SKM-1 (cell line): ENCODE results near the gene GNG2.
A peak's percentile ranks its signal among the peaks of the same experiment; 100 is the strongest.

ENCODE experiments used
- DNase-seq: peaks from one replicate; lab custom pipeline; 2025; ENCODE audit not compliant: unreplicated experiment; lab: John Stamatoyannopoulos, UW

GNG2 gene

DNA sequence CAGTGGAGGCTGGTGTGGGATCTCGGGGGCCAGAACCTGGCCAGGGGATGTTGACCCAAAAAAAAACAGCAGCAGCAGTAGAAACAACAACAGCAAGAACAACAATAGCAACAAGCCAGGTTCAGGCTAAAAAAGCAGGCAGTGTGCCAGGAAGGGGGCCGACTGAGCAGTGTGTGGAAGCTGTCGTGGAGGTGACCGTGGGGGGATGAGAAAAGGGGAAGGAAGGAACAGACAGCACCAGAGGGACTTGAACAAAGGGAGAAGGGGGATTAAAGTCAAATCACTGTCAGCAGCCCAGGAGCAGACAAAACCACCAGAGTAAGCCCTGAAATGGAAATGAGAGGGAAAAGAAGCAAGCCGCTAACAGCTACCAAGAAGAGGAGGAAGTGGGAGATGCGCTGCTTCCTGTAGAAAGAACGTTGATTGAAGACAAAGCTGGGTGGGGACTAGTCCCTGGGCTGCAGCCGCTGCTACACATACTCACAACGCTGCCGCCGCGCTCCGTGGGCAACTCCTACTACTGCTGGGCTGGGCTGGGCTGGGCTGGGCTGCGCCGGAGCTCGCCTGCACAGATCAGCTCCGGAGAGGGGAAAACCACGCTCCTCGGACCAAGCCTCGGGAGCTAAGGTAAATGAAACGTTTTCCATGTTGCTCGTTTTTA lies at the start of gene GNG2:
GNG2 (plus strand) TSS at position 449 of the 661 bp plus-strand sequence. CDS start 90,067 bp downstream, outside the sequence.
- peak; percentile 52 for DNase-seq

DNA sequence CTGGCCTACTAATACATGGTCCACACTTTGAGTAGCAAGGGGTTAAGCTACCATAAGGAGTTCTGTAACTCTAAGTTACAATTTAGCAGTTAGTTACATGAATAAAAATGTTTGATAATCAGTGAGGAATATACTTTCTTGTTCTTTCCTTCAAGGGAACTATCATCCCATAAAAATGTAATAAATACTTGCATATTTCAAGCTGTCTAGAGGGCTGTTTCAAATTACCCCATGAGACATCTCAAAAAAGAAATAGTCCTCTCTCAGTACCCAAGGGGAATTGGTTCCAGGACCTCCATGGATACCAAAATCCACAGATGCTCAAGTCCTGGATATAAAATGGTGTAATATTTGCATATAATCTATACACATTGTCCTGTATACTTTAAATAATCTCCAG lies 48.7 kb upstream of the GNG2 start:
- DNase-seq: no peak

DNA sequence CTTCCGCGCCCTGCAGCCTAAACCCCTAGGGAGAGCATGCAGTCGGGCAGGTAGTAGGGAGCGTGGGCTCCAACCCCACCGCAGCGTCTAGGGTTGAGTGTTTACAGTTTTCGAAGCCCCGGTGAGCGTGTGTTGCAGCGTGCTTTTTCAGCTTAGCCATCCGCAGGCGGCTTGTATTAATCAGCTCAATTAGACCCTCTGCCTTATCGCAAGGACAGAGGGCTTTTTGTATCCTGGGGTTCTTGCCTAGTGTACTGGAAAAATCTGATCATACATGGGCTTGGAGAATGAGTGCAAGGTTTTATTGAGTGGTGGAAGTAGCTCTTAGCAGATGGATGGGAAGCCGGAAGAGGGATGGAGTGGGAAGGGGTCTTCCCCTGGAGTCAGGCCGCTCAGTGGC lies 44.4 kb upstream of the GNG2 start:
- DNase-seq: no peak

DNA sequence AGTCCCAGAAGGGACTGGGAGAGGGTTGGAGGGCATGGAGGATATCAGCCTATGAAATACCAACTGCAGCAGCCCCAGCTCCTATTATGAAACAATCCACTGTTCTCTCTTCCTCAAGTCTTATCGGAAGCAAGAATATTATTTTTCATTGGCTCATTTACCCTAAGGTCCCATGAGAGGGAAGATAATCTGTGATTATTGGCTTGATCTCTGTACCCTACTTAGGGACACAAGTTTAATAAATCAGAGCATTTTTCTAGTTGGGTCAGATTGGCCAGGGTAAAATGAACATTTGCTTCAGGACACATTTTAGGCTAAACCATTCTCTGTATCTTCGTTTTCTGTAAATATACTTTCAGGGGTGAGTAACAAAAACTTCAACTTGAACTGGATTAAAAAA lies 43.1 kb upstream of the GNG2 start:
- no peak for DNase-seq

DNA sequence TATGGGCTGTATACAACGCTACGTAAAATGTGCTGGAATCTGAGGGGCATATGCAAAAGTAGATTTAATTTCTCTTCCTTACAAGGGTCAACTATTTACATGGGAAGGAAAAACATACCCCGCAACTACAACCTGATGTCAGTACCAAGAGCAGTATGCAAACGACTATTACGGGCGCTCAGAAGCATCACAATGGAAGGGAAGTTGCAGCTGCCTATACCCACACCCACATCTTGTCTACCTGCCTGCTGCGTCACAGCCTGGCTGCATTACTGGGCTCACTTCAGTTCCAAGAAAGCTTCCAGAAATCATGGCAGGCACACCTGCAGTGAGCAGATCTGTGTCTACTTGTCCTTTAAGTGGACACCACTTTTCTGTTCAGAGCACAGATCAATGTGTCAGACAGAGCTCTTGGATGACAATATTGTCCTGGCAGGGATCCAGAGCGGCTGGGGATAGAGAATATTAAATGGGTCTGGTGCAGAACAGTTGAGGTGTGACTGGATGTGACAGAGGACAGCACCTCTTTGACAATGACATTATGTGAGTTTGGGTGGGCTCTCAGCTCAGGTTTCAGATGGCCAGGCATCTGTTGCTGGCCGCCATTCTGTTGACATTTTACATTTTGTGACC lies 41.5 kb upstream of the GNG2 start:
- DNase-seq: no peak

- no peak for DNase-seq
Observed at GRCh38 chr14:51821822-51822221, 38.6 kb upstream of the GNG2 start.

- DNase-seq: no peak
Observed at GRCh38 chr14:51822499-51822898, 37.9 kb upstream of the GNG2 start.

DNA sequence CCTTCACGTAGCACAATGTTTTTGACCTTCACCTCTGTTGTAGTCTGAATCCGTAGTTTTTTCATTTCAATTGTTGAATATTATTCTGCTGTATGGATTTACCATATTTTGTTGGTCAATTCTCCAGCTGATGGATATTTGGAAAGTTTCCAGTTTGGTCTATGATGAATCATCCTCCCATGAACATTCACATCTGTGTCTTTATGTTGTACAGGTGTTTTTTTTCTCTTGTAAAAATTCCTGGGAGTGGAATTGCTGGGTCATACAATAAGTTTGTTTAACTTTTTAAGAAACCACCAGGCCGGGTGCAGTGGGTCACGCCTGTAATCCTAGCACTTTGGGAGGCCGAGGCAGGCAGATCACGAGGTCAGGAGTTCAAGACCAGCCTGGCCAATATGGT lies 36.7 kb upstream of the GNG2 start:
- no peak for DNase-seq

DNA sequence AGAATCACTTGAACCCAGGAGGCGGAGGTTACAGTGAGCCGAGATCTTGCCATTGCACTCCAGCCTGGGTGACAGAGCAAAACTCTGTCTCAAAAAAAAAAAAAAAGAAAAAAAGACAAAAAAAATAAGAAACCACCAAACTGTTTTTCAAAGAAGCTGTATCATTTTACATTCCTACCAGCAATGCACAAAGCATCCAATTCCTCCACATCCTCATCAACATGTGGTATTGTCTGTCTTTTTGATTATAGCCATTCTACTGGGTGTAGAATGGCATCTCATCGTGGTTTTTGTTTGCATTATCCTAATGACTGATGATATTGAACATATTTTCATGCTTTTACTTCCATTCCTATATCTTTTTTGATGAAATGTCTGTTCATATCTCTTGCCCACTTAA lies 36.2 kb upstream of the GNG2 start:
- no peak for DNase-seq

GRCh38 chr14:51825926-51826325 lies 34.5 kb upstream of the GNG2 start:
- DNase-seq: no peak

GRCh38 chr14:51828017-51828797 lies 32.2 kb upstream of the GNG2 start:
- DNase-seq: peak; percentile 10

GRCh38 chr14:51834240-51834639 lies 26.2 kb upstream of the GNG2 start:
- no peak for DNase-seq

DNA sequence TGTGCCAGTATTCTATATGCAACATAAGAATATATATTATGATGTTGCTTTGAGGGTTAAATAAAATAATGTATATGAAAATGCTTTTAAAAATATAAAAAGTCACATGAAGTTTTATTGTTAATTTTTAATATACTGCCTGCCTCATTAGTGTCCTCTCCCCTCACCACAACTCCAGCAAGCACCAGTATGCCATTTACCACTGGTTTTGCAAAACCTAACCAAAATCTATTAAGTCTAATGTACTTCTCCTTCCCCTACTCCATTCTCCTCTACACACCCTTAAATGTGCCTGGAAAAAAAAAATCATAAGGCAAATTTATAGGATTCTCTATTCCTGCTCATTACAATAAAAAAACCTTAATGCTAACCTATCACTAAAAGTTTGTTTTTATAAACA lies 24.0 kb upstream of the GNG2 start:
- no peak for DNase-seq

DNA sequence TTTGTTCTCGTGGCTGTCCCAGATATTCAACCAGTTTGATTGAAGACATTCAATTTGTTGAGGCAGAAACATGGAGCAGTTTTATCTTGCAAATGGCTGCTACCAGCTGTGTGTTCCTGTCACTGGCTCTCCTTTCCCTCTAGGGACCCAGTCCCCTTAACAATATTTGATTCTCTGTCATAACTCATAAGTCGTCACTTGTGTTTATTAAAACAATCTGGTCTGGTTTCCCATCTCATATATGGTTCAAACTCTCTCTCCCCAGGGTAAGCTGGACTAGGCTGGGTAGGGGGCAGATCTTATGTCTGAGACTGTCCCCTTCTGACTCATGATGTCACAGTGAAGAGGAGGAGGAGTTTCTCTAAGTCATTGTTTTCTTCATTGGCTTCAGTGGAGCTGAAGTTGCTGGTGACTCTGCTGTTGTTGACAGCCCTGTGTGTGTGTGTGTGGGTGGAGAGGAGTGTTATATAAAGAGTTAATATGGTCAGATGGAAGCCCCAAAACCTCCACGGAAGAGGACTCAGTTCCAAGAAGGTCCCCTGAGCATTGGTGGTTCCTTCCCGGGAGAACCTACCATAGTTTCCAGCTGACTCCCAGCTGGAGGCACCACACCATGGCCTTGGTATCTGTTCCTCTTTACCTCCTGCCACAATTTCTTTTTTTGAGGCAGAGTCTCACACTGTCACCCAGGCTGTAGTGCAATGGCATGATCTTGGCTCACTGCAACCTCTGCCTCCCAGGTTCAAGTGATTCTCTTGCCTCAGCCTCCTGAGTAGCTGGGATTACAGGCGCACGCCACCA lies 16.1 kb upstream of the GNG2 start:
- no peak for DNase-seq

GRCh38 chr14:51845811-51846210 lies 14.6 kb upstream of the GNG2 start:
- no peak for DNase-seq

DNA sequence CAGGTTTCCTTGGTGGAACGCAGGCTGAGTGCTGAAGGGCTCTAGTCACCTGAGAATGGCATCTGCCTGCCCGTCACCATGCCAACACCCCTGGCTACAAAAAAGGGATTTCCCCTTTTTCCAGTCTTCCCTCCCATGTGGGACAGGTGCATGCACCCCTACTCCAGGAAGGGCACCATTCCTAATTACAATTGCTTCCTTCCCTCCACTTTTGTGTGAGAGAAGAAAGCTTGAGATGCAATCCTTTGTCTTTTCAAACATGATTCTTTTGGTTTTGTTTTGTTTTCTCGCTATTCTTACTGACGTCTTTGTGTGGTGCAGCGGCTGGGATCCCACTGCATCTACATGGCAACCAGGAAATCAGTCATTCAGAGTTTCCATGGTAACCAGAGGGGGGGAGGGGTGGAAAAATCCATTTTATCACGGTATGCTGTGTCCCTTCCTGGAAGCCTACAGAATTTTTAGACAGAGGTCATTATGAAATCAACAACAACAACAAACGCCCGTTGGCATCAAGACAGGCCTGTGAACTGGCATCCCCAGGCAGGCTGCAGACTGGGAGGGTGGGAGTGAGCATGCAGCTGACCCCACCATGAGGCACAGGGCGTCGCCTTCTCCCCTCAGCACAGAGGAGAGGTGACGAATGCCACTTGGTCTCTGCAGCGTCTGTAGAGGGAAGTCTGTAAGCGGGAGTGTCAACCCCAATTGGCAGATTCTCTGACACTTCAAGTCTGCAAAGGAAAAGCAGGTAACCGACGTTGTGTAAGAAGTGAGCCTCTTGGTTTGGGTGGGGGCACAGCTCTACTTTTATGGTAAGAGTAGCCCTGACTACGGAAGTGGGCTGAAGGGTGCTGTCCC lies 13.6 kb upstream of the GNG2 start:
- DNase-seq: peak; percentile 85

- DNase-seq: no peak
Observed at GRCh38 chr14:51847489-51847796, 13.0 kb upstream of the GNG2 start.

GRCh38 chr14:51848120-51848519 lies 12.3 kb upstream of the GNG2 start:
- DNase-seq: no peak

- DNase-seq: no peak
Observed at GRCh38 chr14:51849097-51849496, 11.3 kb upstream of the GNG2 start.

DNA sequence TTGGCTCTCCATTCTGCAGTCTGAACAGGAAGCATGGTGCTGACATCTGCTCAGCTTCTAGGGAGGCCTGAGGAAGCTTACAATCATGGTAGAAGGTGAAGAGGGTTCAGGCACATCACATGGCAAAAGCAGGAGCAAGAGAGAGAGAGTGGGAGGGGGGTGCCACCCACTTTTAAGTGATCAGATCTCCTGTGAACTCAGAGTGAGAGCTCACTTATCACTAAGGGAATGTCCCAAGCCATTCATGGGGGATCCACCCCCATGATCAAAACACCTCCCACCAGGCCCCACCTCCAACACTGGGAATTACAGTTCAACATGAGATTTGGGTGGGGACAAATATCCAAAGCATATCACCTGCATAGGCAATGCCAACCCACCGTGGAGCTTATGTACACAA lies 9.8 kb upstream of the GNG2 start:
- no peak for DNase-seq

DNA sequence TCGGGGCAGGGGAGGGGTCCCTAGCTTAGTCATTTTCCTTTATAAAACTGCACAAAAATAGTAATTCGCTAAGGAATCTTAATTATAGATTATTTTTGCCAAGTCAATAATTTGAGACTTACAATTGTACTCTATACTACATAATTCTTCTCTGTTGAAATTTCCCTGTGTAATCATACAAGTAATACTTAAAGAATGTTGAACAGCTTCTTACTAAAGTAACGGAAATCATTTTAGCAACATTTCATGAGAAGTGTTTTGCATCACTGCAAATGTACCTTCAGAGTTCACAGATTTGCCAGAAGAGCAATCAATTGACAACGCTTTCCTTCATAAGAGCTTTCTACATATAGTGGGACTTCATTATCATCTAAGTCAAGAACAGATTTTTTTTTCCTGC lies 7.9 kb upstream of the GNG2 start:
- no peak for DNase-seq
